ENCODE data around the gene NOC4L.
A peak's percentile ranks its signal among the peaks of the same experiment; 100 is the strongest.

The NOC4L gene

DNA sequence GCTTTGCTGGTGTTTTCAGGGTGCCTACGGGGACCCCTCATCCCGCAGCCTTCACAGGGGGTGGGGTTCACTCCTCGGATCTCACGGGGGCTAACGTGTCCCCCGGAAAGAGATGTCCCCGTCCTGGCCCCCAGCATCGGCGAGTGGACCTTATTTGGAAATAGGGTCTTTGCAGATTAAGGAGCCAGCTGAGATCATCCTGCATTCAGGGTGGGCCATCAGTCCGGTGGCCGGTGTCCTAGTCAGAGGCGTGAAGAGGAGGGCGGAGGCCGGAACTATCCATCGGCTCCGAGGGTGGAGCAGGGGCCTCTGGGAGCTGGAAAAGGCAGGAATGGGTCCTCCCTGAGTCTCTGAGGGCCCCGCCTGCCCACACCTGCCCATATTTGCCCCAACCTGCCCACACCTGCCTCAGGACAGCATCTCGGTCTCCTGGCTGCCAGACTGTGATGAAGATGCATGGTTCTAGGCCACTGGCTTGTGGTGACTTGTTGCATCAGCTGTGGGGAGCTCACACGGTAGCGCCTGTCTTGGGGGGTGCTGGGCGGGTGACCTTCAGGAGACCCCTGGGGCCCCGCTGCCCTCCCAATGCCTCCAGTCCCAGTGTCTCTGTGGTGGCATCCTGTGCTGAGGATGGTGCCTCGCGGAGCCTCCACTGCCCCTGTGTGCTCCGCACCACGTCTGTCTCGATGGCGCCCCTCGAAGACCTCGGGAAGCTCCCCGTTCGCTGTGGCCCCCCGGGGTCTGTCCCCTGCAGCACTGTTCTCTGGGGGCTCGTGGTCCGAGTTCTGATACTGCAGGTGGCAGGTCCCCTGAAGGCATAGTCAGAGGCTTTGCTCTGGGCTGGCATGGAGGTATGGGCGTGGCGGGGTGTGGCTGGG is 14.7 kb downstream of the NOC4L start:
- no peak for DNase-seq

DNA sequence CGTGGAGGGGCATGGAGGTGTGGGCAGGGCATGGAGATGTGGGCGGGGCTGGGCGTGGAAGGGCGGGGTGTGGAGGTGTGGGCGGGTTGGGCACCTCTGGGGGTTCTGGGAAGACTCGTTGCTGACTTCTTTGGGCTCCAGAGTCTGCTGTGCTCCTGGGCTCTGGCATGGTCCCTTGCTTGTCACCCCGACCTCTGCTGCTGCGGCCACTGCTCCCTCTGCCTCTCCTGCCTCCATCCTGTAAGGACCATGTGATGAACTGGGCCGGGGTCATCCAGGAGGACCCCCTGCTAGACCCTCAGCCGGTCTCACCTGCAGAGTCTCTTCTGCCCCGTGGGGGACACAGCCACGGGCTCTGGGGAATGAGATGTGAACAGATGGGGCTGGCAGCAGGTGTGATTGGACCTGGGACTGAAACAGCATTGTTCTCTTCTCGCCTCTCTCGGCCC is 15.3 kb downstream of the NOC4L start:
- DNase-seq, result no peak

DNA sequence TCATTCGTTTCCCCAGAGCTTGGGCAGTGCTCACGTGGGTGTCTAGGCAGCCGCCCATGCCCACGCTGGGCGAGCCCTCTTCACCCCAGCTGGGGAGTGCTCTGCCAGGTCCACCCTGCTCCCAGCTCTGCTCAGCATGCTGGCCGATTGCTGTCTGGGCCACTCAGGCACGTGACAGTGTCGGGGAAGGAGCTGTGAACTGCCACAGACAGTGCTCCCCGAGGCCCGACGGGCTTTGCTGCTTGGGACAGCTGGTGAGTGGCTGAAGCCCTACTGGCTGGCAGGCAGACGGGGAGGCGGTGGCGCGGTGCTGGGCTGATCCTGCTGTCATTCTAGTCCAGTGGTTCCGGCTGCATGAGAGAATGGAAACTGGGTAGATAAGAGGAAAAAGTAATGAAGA is 15.8 kb downstream of the NOC4L start:
- DNase-seq, result no peak

DNA sequence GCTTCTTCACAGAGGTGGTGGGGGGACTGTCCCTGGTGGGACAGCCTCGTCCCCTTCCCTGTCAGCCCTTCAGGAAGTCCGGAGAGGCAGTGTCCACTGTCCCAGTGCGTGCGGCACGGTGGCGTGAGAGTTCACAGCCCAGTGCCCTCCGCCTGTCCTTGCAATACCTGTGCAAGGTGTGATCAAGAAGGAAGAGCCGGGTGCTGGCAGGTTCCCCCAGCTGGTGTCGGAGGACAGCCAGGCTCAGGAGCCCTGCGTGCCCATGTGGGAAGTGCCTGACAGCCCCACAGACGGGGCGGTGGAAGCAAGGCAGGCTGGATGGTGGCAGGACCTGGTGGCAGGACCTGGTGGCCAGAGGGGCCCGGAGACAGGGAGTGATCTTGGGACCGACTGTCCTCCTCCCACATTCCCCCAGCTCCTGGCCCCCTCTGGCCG is 16.4 kb downstream of the NOC4L start:
- DNase-seq, result no peak

DNA sequence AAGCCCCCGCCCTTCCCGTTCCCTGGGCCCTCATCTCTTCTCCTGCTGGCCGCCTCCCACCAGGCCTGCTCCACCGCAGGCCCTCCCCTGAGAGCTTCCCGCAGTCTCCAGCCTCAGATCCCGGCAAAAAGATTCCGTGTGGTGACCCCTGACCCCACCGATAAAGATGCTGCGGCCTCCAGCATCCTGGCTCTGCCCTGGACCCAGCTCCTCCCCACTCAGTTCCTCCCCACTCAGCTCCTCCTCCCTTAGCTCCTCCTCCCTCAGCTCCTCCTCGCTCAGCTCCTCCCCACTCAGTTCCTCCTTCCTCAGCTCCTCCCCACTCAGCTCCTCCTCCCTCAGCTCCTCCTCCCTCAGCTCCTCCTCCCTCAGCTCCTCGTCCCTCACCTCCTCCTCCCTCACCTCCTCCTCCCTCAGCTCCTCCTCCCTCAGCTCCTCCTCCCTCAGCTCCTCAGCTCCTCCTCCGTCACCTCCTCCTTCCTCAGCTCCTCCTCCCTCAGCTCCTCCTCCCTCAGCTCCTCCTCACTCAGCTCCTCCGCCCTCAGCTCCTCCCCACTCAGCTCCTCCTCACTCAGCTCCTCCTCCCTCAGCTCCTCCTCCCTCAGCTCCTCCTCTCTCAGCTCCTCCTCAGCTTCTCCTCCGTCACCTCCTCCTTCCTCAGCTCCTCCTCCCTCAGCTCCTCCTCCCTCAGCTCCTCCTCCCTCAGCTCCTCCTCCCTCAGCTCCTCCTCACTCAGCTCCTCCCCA is 17.0 kb downstream of the NOC4L start:
- no peak for DNase-seq

DNA sequence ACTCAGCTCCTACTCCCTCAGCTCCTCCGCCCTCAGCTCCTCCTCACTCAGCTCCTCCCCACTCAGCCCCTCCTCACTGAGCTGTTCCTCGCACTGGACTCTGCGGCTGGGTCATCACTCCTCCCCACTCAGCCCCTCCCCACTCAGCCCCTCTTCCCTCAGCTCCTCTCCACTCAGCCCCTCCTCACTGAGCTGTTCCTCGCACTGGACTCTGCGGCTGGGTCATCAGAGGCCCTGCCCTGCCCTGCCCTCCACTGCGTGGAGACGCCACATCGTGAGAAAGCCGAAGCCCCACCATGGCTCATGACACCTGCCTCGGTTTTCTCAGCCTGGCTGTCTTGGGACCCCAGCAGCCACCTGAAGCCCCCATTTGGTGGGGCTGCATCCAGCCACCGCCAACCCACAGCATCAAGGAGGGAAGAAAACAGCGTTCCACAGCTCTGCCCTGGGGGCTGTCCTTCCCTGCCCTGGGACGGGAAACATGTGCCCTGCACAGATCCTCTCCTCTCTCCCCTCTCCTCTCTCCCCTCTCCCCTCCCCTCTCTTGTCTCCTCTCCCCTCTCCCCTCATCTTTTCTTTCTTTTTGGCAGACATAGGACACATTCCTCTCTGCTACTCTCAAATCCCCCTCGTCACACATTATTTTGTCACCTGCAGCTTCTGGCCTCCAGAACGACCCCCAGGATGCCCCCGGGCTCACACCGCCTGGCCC is 17.7 kb downstream of the NOC4L start:
- no peak for DNase-seq

DNA sequence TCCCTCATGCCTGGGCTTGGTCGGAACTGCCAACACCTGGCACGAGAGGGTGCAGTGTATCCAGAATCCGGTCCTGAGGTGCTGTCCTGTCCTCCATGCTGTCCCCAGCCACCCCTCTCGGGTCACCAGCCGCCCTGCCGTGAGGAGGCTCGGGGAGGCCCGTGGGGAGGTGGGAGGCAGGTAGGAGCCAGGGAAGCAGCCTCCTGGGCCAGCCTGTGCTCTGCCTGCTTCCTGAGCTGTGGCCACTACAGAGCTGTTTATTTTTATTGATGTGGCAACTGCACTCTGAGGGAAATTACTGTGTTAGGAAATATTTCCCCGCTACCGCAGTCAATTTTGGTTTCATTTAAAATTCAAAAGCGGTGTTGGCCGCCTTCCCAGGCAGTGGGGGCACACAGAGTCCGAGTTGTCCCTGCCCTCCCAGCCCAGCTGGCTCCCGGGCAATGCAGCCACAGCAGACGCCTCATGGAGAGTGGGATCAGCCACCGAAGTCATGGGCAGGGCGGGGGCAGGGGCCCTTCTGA is 18.3 kb downstream of the NOC4L start:
- peak; percentile 59 to 85 for DNase-seq

DNA sequence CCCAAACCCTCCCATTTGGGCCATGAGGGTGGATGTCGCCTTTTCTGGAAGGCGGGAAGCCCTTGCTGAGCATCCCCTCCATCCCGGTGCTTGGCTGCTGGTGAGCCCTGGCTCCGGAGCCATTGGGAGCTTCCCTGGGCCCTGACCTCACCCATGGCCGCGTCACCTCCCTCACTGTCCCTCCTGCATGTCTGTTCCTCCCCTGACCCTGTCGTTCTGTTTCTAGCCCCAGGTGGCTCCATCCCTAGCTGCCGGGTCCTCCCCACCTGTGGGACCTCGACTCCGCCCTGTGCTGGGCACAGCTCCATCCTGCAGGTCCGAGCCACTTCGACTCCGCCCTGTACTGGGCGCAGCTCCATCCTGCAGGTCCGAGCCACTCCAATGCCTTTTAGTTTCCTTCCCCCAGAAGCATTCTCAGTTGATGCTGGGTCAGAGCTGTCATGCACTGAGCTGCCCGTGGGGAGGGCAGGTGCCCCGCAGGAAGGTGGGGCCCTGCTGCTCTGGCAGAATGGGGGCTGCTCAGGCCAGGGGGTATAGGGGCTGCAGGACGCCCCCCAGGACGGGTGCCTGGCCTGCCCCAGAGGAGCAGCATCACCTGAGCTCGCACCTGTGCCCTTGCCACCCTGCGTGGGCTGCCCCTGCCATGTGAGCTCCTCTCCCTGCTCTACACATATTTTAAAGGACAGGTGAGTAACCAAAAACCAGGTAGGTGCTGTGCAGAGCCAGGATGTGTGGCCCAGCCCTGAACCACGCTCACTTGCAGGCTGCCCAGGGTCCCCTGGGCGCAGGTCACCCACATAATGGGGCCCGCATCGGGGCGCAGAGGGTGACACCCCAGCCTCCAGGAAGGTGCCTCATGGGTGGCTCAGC is 19.0 kb downstream of the NOC4L start:
- DNase-seq, result no peak

DNA sequence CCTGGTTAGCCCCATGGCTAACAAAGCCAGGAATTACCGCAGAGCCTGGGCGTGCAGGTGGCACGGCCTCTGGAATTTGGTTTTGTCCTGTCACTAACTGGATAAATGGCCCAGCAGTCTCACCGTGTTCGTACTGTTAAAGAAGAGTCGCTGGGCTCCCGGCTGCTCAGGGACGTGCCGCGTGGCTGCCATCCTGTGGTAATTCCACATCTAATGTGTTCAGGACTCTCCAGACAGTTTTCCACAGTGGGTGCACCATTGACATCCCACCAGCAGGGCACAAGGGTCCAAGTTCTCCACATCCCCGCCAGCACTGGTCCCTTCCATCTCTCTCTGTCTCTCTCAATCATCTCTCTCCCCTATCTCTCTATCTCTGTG is 19.6 kb downstream of the NOC4L start:
- DNase-seq, result no peak

DNA sequence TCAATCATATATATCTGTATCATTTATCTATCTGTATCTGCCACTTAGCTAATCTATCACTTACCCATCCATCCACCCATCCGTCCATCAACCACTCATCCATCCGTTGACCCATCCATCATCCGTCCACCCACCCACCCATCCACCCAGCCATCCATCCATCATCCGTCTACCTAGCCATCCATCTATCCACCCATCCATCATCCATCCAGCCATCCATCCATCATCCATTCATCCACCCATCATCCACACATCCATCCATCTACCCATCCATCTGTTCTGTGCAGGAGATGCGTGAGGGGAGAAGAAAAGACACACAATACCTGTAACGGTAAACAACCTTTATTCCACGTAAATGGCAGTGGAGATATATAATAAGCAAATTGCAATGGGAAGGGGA is 20.2 kb downstream of the NOC4L start:
- DNase-seq, result no peak

DNA sequence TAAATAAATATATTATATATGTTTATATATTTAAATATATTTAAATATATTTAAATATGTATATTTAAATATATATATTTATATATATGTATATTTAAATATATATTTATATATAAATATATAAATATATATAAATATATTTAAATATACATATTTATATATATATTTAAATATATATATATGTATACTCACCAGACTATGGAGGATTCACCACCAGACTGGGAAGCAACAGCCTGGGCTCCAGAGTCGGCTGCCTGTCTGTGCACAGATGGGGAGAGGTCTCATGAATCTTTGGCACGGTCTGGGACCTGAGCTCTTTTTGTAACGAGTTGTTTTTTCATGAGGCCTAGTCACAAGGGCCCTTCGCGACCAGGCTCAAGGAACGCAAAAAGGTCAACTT is 21.3 kb downstream of the NOC4L start:
- DNase-seq, result no peak

DNA sequence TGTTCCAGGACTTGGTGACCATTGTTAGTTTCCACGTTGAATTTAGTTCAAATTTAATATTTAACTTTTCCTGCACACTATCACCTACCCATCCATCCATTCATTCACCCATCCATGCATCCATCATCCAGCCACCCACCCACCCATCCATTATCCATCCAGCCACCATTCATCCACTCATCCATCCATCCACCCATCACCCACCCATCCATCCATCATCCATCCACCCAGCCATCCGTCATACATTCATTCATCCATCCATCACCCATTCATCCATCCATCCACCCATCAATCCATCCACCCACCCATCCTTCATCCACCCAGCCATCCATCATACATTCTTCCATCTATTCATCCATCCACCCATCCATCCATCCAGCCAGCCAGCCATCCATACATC is 21.8 kb downstream of the NOC4L start:
- no peak for DNase-seq

DNA sequence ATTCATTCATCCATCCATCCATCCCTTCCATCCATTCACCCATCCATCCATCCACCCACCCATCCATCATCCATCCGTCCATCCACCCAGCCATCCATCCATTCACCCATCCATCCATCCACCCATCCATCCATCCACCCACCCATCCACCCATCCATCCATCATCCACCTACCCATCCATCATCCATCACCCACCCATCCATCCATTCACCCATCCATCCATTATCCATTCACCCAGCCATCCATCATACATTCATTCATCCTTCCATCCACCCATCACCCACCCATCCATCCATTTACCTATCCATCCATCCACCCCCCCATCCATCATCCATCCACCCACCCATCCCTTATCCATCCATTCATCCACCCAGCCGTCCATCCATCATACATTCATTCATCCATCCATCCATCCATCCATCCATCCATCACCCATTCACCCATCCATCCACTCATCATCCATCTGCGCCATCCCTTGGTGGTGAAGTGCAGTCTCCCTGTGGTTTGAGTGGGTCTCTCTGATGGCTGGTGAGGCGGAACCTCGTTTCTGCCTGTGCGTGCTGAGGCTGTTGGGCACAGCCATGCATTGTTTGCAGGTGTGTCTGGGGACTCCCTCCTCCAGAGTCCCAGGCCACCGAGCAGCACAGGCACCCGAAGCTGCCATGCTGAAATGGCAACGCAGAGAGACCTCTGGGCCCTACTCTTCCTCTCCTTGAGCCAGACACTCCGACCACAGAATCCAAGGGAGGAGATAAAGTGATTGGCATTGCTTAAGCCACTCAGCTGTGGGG is 22.7 kb downstream of the NOC4L start:
- DNase-seq, result no peak

DNA sequence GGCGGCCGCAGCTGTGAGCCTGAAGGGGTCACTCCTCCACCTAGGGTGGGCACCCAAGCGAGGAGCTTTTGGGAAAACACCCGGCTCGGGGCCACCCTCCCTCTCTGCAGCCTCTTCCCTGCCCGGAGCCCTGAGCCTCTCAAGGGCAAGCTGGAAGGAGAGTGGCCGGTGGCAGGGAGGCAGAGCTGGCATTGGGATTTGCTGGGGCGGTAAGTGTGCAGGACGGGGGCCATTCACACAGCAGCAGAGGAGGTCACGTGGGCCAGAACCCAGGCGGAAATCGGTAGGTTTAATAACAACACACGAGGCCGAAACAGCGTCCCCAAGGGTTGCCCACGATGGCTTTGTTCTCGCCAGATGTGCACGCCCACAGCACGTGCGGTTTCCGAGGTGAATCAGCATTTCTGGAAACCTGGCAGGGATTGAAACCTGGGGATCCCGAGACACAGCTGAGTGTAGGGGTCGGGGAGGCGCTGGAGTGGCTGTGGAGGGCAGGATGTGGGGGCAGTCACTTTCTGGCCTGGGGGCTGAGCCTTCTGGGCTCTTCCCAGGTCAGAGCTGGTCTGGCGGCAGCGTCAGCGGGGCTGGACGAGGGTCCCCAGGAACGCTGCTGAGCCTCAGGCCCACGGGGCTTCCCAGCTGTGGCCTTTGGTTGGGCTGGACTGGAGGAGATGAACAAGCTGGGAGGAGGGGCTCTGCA is 23.5 kb downstream of the NOC4L start:
- no peak for DNase-seq

DNA sequence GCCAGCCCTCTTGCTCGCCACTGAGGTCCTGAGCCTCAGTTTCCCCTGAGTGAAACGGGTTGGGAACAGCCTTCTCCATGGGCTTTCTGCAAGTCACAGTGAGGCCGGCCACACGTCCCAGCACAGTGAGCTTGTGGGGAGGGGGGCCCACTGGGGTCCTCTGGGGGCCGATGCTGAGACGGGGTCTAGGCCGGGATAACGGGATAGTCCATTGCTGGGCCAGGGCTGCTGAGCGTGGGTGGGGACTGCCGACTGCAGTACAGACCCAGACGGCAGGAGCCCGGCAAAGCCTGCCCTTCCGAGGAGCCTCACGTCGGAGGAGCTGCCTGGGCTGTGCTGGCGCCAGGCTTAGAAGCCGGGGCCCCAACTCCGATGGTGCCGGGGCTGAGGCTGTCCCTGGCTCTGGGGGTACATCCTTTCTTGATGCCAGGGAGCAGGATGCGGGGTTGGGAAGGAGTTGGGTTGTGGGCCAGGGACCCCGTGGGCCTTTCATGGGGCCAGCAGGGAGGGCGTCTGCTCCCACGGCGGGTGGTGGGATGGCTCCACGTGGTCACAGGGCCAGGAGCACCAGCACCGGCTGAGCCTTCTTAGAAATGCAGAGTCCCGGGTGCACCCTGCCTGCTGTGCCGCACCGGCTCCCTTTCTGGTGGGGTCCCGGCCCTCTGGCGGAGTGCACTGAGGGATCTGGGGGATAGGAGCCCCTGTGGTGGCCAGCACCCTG is 24.2 kb downstream of the NOC4L start:
- DNase-seq, result no peak

DNA sequence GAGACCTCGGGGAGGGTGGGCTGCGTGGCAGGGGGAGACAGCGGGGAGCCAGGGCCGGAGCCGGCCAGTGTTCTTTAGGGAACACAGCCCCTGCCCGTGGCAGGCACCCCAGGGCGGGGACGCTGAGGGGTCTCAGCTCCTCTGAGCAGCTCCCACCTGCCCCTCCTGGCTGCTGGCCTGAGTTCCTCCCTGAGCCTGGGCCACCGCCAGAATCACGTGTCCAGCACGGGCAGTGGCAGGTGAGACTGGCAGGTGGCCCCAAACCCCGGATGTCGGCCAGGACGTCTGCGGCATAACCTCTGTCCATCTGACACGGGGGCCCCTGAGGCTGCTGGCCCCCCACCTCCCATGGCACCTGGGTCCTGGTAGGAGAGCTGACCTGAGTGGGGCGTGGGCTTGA is 25.1 kb downstream of the NOC4L start:
- DNase-seq, result no peak

DNA sequence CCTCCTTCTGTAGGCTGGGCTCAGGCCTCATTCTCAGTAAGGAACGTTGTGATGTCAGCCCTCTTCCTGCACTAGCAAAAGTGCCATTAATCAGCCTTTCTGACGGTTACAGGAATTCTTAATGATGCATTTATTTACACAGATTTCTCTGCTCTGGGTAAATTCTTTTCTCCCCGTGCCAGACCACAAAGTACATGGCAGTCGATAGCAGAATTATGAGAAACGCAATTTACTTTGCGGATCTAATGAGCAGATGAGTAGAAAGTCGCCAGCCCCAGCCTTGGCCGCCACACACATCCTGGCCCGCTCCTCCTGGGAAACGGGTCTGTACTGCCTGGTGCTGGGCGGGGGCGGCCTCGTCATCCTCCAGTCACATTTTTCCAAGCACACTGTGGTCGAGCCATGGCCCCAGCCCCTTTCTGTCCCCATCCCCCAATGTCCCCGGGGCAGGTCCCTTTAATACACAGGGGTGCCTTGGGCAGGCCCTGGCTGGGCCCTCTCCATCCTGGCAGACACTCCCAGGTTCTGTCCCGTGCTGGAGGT is 25.9 kb downstream of the NOC4L start:
- DNase-seq, result no peak

DNA sequence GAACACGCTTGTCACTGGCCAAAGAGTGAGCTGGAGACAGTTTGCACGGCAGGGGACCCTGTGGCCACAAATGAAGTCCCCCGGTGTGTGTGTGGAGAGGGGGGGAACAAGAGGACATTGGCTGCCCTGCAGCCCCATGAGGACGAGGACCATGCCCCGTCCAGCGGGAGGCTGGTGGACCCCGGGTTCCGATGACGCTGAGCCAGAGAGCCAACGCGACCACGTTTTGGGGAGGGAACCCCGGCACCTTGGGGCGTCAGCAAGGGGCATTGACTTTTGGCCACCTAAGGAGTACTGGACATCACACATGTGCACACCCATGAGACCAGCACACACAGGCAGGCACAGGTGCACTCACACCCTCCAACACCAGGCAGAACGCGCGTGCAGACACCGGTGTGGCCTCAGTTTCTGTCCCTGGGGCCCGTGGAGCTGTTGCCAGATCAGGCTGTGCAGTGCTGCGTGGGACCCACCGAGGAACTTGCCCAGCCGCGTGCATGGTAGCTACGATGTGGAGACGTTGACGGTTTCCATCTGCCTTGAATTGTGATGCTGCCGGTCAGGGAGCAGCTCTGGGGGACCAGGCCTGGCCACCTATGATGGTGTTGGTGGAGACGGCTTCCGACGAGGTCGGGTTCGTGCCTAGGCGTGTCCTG is 26.5 kb downstream of the NOC4L start:
- no peak for DNase-seq

DNA sequence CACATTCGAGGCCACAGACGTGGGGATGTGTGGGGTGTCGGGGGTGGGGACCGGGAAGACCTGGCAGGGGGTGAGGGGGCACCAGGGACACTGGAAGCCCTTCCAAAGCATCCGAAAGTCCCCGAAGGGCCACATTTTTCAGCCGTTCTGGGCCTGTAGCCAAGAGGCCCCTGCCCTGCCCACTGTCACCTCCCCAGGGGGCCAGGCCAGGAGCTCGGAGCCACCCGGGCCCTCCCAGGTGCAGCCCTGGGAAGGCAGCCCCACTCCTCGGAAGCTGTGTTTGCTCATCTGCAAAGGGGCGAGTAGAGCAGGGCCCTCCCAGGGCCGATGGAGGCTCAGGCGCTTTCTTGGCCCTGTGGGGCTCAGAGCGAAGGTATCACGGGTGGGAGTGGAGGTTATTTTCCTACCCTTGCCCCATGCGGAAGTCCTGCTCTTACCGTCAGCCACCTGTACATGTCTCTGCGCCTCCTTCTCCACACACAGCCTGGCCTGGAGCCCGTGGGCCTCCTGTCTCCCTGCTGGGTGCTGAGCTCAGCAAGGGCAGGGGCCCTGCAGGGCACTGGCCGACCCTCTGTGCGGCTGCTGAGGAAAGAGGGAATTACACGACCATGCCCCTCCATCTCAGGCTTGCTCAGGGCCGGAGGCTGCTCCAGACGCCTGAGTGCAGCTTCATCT is 27.2 kb downstream of the NOC4L start:
- no peak for DNase-seq

Measured in AML-193 (cell line).